Measurements from ENCODE around the gene LDLRAD3.

- TF ChIP-seq CTCF (IDR thresholded peaks at IDR 0.05) = no peak
- TF ChIP-seq EP300 (IDR thresholded peaks at IDR 0.05) = no peak
- no peak for TF ChIP-seq POLR2AphosphoS5 (IDR thresholded peaks at IDR 0.05)
- no peak for TF ChIP-seq POLR2A (IDR thresholded peaks at IDR 0.05)
Measured at GRCh38 chr11:35905646-35906276, 38.1 kb upstream of the LDLRAD3 start.

All from suprapubic skin (tissue), 4 donors.